Measurements from ENCODE around the gene CARHSP1. TPM values are rescaled to one million over a fixed set of nuclear protein-coding genes. Genes with fewer than 3 reads are reported as not detected.

Gene CARHSP1
- total RNA-seq, 3 donors from 2014 or later (not counting 1 experiment from before 2014, with no cell fraction given) = 59.0 to 70.0 (median 60.1) TPM

- Histone ChIP-seq H3K9me3 (ENCODE audit: control insufficient read depth, insufficient read depth, low read length) (no peaks in the 10 kb centered on the region), H3K4me1 (ENCODE audit: control insufficient read depth, insufficient read depth, low read length) (peaks cover 6% of the 10 kb centered on the region), H3K27ac (ENCODE audit: low read length) (no peak overlapping the region), H3K4me3 (ENCODE audit: low read length) (no peak overlapping the region), H3K36me3 (ENCODE audit: control insufficient read depth, insufficient read depth, low read length) (peaks cover 17% of the 10 kb centered on the region), H3K27me3 (ENCODE audit: control insufficient read depth, insufficient read depth, low read length) (no peaks in the 10 kb centered on the region)
- intact Hi-C loops (cut with micrococcal nuclease) = no loop called here
- 98% methylated on average over 26 of the region's 26 CpGs for WGBS (ENCODE audit: insufficient coverage)
- DNase-seq (no peak), ATAC-seq (no peak)
- H3K4me3 Mint-ChIP-seq = no peak overlapping the region
- H3K27me3 Mint-ChIP-seq (ENCODE audit: low read depth in 2 of 2) = no peaks in the 10 kb centered on the region
- H3K9me3 Mint-ChIP-seq = no peaks in the 10 kb centered on the region
- H3K27ac Mint-ChIP-seq = no peak overlapping the region
- H3K36me3 Mint-ChIP-seq = no peaks in the 10 kb centered on the region
- TF ChIP-seq CTCF (IDR thresholded peaks at IDR 0.05) = no peak
- H3K4me1 Mint-ChIP-seq = peaks cover 31 to 45% of the 10 kb centered on the region in 2 donors
These were observed 20.4 kb downstream of the CARHSP1 start for GRCh38 chr16:8848231-8848938.

GRCh38 chr16:8847623-8848022, 21.2 kb downstream of the CARHSP1 start:
- no peak for TF ChIP-seq CTCF (IDR thresholded peaks at IDR 0.05)
- Histone ChIP-seq H3K36me3 (ENCODE audit: control insufficient read depth, insufficient read depth, low read length) (peaks cover 14% of the 10 kb centered on the region), H3K27ac (ENCODE audit: low read length) (no peak overlapping the region), H3K27me3 (ENCODE audit: control insufficient read depth, insufficient read depth, low read length) (no peaks in the 10 kb centered on the region), H3K9me3 (ENCODE audit: control insufficient read depth, insufficient read depth, low read length) (no peaks in the 10 kb centered on the region), H3K4me3 (ENCODE audit: low read length) (no peak overlapping the region), H3K4me1 (ENCODE audit: control insufficient read depth, insufficient read depth, low read length) (peaks cover 6% of the 10 kb centered on the region)
- no peaks in the 10 kb centered on the region for H3K27me3 Mint-ChIP-seq (ENCODE audit: low read depth in 2 of 2)
- no peak overlapping the region for H3K27ac Mint-ChIP-seq
- H3K4me1 Mint-ChIP-seq = peaks cover 31 to 44% of the 10 kb centered on the region in 2 donors
- intact Hi-C loops (cut with micrococcal nuclease) = no loop called here
- H3K36me3 Mint-ChIP-seq = no peaks in the 10 kb centered on the region
- no peaks in the 10 kb centered on the region for H3K9me3 Mint-ChIP-seq
- ATAC-seq = no peak
- DNase-seq = no peak
- H3K4me3 Mint-ChIP-seq = no peak overlapping the region
- 95% methylated on average over 15 of the region's 15 CpGs for WGBS (ENCODE audit: insufficient coverage)

DNA sequence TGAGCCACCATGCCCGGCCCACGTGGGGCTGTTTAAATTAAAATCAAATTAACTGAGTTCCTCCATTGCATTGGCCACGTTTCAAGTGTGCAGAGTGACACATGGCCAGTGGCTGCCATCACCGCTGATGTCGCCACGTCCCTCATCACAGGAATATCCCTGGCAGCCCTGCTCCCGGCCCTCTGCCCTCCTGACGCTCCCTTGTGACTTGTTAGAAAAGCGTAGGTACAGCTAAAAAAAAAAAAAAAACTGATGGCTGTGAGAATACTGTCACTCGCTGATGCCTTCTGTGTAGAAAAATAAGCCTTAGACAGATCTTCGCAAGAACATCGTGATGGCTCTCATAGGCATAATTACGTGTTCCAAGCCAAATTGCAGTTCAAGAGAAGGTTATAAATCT, 21.7 kb downstream of the CARHSP1 start:
- Mint-ChIP-seq H3K4me1 (peaks cover 31 to 47% of the 10 kb centered on the region in 2 donors), H3K9me3 (no peaks in the 10 kb centered on the region), H3K4me3 (no peak overlapping the region), H3K36me3 (no peaks in the 10 kb centered on the region), H3K27me3 (ENCODE audit: low read depth in 2 of 2) (no peaks in the 10 kb centered on the region), H3K27ac (no peak overlapping the region)
- no peak for DNase-seq
- no peaks in the 10 kb centered on the region for H3K9me3 ChIP-seq (ENCODE audit: control insufficient read depth, insufficient read depth, low read length)
- peaks cover 6% of the 10 kb centered on the region for H3K4me1 ChIP-seq (ENCODE audit: control insufficient read depth, insufficient read depth, low read length)
- ATAC-seq = no peak
- WGBS (ENCODE audit: insufficient coverage) = 94% methylated on average over 13 of the region's 13 CpGs
- no peak overlapping the region for H3K27ac ChIP-seq (ENCODE audit: low read length)
- peaks cover 14% of the 10 kb centered on the region for H3K36me3 ChIP-seq (ENCODE audit: control insufficient read depth, insufficient read depth, low read length)
- intact Hi-C loops (cut with micrococcal nuclease) = no loop called here
- TF ChIP-seq CTCF (IDR thresholded peaks at IDR 0.05) = no peak
- no peak overlapping the region for H3K4me3 ChIP-seq (ENCODE audit: low read length)
- no peaks in the 10 kb centered on the region for H3K27me3 ChIP-seq (ENCODE audit: control insufficient read depth, insufficient read depth, low read length)

Measured in natural killer cell (primary cell).